ENCODE data around the gene SPSB1. TPM values are rescaled to one million over a fixed set of nuclear protein-coding genes. Genes with fewer than 3 reads are reported as not detected.

The SPSB1 gene
- total RNA-seq, 1 donor from 2014 or later: 60.0 TPM

GRCh38 chr1:9267352-9267686 lies 25.4 kb upstream of the SPSB1 start:
- Histone ChIP-seq H3K36me3 (ENCODE audit: control insufficient read depth, insufficient read depth, low read length) (no peaks in the 10 kb centered on the region), H3K4me3 (ENCODE audit: low read depth, low read length) (no peak overlapping the region), H3K27me3 (ENCODE audit: control insufficient read depth, insufficient read depth, low read length) (no peaks in the 10 kb centered on the region)
- no peak for DNase-seq (ENCODE audit: low read depth)
- TF ChIP-seq CTCF (IDR thresholded peaks at IDR 0.05; ENCODE audit: insufficient read depth, low read length, poor library complexity, severe bottlenecking): no peak

DNA sequence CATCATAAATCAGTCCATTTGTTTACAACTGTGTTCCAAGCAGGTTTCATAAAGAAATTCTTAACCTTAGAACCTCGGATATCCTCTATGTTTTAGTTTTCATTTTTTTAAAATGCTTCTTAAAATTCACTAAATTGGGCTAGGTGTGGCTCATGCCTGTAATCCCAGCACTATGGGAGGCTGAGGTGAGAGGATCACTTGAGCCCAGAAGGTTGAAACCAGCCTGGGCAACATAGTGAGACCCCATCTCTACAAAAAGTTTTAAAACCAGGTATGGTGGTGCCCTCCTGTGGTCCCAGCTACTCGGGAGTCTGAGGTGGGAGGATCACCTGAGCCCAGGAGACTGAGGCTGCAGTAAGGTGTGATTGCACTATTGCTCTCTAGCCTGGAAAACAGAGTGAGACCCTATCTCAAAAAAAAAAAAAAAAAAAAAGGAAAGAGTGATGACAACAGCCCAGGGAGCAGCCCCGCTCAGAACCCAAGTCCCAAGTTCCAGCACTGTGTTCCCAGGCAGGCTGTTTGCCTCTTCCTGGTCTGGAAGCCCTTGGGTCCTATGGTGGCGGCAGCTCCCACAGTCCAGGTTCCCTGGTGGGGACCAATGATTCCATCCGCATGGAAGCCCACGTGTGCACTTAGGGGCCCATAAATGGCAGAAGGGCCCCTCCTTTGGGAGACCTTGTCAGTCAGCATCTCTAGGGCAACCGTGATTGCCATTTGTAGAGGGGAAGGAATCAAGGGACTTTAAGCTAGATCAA lies 24.7 kb upstream of the SPSB1 start:
- no peak overlapping the region for H3K4me3 ChIP-seq (ENCODE audit: low read depth, low read length)
- DNase-seq (ENCODE audit: low read depth): no peak
- no peak for TF ChIP-seq CTCF (IDR thresholded peaks at IDR 0.05; ENCODE audit: insufficient read depth, low read length, poor library complexity, severe bottlenecking)
- no peaks in the 10 kb centered on the region for H3K36me3 ChIP-seq (ENCODE audit: control insufficient read depth, insufficient read depth, low read length)
- H3K27me3 ChIP-seq (ENCODE audit: control insufficient read depth, insufficient read depth, low read length): no peaks in the 10 kb centered on the region

GRCh38 chr1:9269078-9269501 lies 23.6 kb upstream of the SPSB1 start:
- no peaks in the 10 kb centered on the region for H3K27me3 ChIP-seq (ENCODE audit: control insufficient read depth, insufficient read depth, low read length)
- H3K36me3 ChIP-seq (ENCODE audit: control insufficient read depth, insufficient read depth, low read length): no peaks in the 10 kb centered on the region
- no peak overlapping the region for H3K4me3 ChIP-seq (ENCODE audit: low read depth, low read length)
- DNase-seq (ENCODE audit: low read depth): no peak
- no peak for TF ChIP-seq CTCF (IDR thresholded peaks at IDR 0.05; ENCODE audit: insufficient read depth, low read length, poor library complexity, severe bottlenecking)

GRCh38 chr1:9269721-9270120 lies 23.0 kb upstream of the SPSB1 start:
- H3K27me3 ChIP-seq (ENCODE audit: control insufficient read depth, insufficient read depth, low read length): no peaks in the 10 kb centered on the region
- H3K36me3 ChIP-seq (ENCODE audit: control insufficient read depth, insufficient read depth, low read length): no peaks in the 10 kb centered on the region
- no peak for TF ChIP-seq CTCF (IDR thresholded peaks at IDR 0.05; ENCODE audit: insufficient read depth, low read length, poor library complexity, severe bottlenecking)
- DNase-seq (ENCODE audit: low read depth): no peak
- H3K4me3 ChIP-seq (ENCODE audit: low read depth, low read length): no peak overlapping the region

- DNase-seq (ENCODE audit: low read depth): no peak
- Histone ChIP-seq H3K36me3 (ENCODE audit: control insufficient read depth, insufficient read depth, low read length) (no peaks in the 10 kb centered on the region), H3K27me3 (ENCODE audit: control insufficient read depth, insufficient read depth, low read length) (no peaks in the 10 kb centered on the region), H3K4me3 (ENCODE audit: low read depth, low read length) (no peak overlapping the region)
- no peak for TF ChIP-seq CTCF (IDR thresholded peaks at IDR 0.05; ENCODE audit: insufficient read depth, low read length, poor library complexity, severe bottlenecking)
Measured at GRCh38 chr1:9270290-9270883, 22.3 kb upstream of the SPSB1 start.

DNA sequence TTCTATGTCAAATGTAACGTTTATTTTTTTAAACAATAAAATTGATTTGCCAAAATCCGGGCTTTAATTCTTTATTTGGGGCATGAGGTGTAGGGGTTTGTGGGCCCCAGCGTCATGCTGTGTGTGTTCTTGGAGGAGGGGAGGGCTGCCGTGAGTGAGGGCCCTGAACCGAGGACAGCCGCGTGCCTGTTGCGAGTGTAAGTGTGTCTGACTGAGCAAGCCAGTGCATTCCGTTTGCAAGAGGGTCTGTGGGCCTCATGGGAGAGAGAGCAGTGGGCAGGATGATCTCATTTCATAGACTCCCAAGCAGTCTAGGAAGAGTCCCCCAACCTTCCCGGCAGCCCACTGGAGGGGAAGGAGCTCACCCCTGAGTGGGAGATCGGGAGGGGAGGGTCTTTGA lies 21.4 kb upstream of the SPSB1 start:
- Histone ChIP-seq H3K4me3 (ENCODE audit: low read depth, low read length) (no peak overlapping the region), H3K36me3 (ENCODE audit: control insufficient read depth, insufficient read depth, low read length) (no peaks in the 10 kb centered on the region), H3K27me3 (ENCODE audit: control insufficient read depth, insufficient read depth, low read length) (no peaks in the 10 kb centered on the region)
- no peak for TF ChIP-seq CTCF (IDR thresholded peaks at IDR 0.05; ENCODE audit: insufficient read depth, low read length, poor library complexity, severe bottlenecking)
- no peak for DNase-seq (ENCODE audit: low read depth)

All from kidney epithelial cell (primary cell).